ENCODE data around the gene RANBP3L. TPM values are rescaled to one million over a fixed set of nuclear protein-coding genes. Genes with fewer than 3 reads are reported as not detected.

The RANBP3L gene
- total and polyA plus RNA-seq, 9 of the 15 experiments (the other 6 are each of a cell fraction or from before 2014, with no cell fraction given): 0.01 to 0.06 TPM; not detected in 7

GRCh38 chr5:36279054-36279698 is 22.5 kb downstream of the RANBP3L start:
- ChIA-PET POLR2A (no interaction called here), CTCF (ENCODE audit: low intra/inter-chr PET ratio) (no interaction called here)
- H4K20me1 ChIP-seq (replicated peaks; ENCODE audit: control insufficient read depth, insufficient read depth, low read length): no peaks in the 10 kb centered on the region
- H3K4me3 ChIP-seq: no peak overlapping the region
- in situ Hi-C loops (cut with MboI): no loop called here
- no peak overlapping the region for H3K9ac ChIP-seq (ENCODE audit: insufficient read depth in 1 of 2, low read depth in 2 of 2, low read length in 2 of 2)
- peaks cover 0 to 2% of the 10 kb centered on the region in 2 experiments; a peak in 1 of 5 replicates for H3K27me3 ChIP-seq (ENCODE audit: control insufficient read depth in 2 of 2, insufficient read depth in 2 of 2, low read length in 2 of 2)
- no peaks in the 10 kb centered on the region for H3K36me3 ChIP-seq (ENCODE audit: control insufficient read depth, insufficient read depth, low read length)
- no peak overlapping the region for H3K27ac ChIP-seq (ENCODE audit: extremely low read depth, low read depth, low read length)
- intact Hi-C loops (cut with micrococcal nuclease): no loop called here
- FAIRE-seq (peak; percentile 6), ATAC-seq (no peak), DNase-seq (ENCODE audit: extremely low read depth in 1 of 4, low spot score in 3 of 4) (no peak)
- H3K9me3 ChIP-seq (replicated peaks; ENCODE audit: control insufficient read depth, insufficient read depth, low read depth, low read length): no peaks in the 10 kb centered on the region
- no TSS peak for BruUV-seq (replicated peaks)
- H3K79me2 ChIP-seq (ENCODE audit: control insufficient read depth, insufficient read depth, low read length): no peaks in the 10 kb centered on the region
- H3K4me1 ChIP-seq (replicated peaks in 1 of 2; ENCODE audit: control insufficient read depth in 2 of 2, insufficient read depth in 2 of 2, low read length in 2 of 2): no peaks in the 10 kb centered on the region
- H3K9me1 ChIP-seq (ENCODE audit: control insufficient read depth, insufficient read depth, low read length): no peaks in the 10 kb centered on the region
- TF ChIP-seq CREM (IDR thresholded peaks at IDR 0.05; ENCODE audit: low read depth) (no peak), VEZF1 (CRISPR knock-in tag; IDR thresholded peaks at IDR 0.05) (no peak), NCOA1 (IDR thresholded peaks at IDR 0.05; ENCODE audit: low read depth) (no peak), MTA3 (IDR thresholded peaks at IDR 0.05; ENCODE audit: borderline replicate concordance) (no peak), ATF2 (CRISPR knock-in tag; IDR thresholded peaks at IDR 0.05) (no peak), SETDB1 (IDR thresholded peaks at IDR 0.05; ENCODE audit: low read length) (no peak), GABPB2 (CRISPR knock-in tag; conservative IDR thresholded peaks at IDR 0.05) (no peak)
- TF ChIP-seq, protein P1, sequence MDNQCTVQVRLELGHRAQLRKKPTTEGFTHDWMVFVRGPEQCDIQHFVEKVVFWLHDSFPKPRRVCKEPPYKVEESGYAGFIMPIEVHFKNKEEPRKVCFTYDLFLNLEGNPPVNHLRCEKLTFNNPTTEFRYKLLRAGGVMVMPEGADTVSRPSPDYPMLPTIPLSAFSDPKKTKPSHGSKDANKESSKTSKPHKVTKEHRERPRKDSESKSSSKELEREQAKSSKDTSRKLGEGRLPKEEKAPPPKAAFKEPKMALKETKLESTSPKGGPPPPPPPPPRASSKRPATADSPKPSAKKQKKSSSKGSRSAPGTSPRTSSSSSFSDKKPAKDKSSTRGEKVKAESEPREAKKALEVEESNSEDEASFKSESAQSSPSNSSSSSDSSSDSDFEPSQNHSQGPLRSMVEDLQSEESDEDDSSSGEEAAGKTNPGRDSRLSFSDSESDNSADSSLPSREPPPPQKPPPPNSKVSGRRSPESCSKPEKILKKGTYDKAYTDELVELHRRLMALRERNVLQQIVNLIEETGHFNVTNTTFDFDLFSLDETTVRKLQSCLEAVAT (IDR thresholded peaks at IDR 0.05): no peak
- TF ChIP-seq, protein P2, sequence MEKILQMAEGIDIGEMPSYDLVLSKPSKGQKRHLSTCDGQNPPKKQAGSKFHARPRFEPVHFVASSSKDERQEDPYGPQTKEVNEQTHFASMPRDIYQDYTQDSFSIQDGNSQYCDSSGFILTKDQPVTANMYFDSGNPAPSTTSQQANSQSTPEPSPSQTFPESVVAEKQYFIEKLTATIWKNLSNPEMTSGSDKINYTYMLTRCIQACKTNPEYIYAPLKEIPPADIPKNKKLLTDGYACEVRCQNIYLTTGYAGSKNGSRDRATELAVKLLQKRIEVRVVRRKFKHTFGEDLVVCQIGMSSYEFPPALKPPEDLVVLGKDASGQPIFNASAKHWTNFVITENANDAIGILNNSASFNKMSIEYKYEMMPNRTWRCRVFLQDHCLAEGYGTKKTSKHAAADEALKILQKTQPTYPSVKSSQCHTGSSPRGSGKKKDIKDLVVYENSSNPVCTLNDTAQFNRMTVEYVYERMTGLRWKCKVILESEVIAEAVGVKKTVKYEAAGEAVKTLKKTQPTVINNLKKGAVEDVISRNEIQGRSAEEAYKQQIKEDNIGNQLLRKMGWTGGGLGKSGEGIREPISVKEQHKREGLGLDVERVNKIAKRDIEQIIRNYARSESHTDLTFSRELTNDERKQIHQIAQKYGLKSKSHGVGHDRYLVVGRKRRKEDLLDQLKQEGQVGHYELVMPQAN (IDR thresholded peaks at IDR 0.05; ENCODE audit: borderline replicate concordance): no peak
- 0% methylated on average over 3 of the region's 3 CpGs for WGBS (ENCODE audit: insufficient coverage, low coverage, missing lambda C conversion rate)
- H2AFZ ChIP-seq (ENCODE audit: low read depth, low read length): no peak overlapping the region
- H3K4me2 ChIP-seq (ENCODE audit: insufficient read depth, low read length): no peak overlapping the region

All from K562 (cell line).